Kidney tubule cell (primary cell): ENCODE measurements around the gene CBFA2T3.
A peak's percentile ranks its signal among the peaks of the same experiment; 100 is the strongest.
"Not testable (repeated sequence)": the region's sequence is repeated elsewhere in the genome, so short reads cannot be mapped to it uniquely, and the experiment has no call there.

Experiments used
- DNase-seq: peaks from one replicate; pipeline ENCODE4 v3.0.0-alpha.2; 2018; ENCODE audit warnings: low spot score

CBFA2T3 gene

GRCh38 chr16:89012622-89012995, 35.6 kb upstream of the CBFA2T3 start:
- no peak for DNase-seq

GRCh38 chr16:89011909-89012621, 35.1 kb upstream of the CBFA2T3 start:
- DNase-seq: no peak

GRCh38 chr16:89010210-89010925, 33.4 kb upstream of the CBFA2T3 start:
- no peak for DNase-seq

GRCh38 chr16:89009343-89010209, 32.6 kb upstream of the CBFA2T3 start:
- peak; percentile 11 for DNase-seq

GRCh38 chr16:89008796-89009195, 31.8 kb upstream of the CBFA2T3 start:
- DNase-seq: not testable (repeated sequence)

GRCh38 chr16:89007371-89008249, 30.6 kb upstream of the CBFA2T3 start:
- no peak for DNase-seq

- DNase-seq: no peak
Measured at GRCh38 chr16:89006036-89006752, 29.2 kb upstream of the CBFA2T3 start.

GRCh38 chr16:89005201-89006035, 28.4 kb upstream of the CBFA2T3 start:
- DNase-seq: no peak

- DNase-seq: no peak
Measured at GRCh38 chr16:89004209-89004831, 27.3 kb upstream of the CBFA2T3 start.

- no peak for DNase-seq
Measured at GRCh38 chr16:89003831-89004208, 26.8 kb upstream of the CBFA2T3 start.

- DNase-seq: no peak
Measured at GRCh38 chr16:89002851-89003830, 26.1 kb upstream of the CBFA2T3 start.

- not testable (repeated sequence) for DNase-seq
Measured at GRCh38 chr16:89002081-89002480, 25.1 kb upstream of the CBFA2T3 start.

GRCh38 chr16:89001117-89002027, 24.4 kb upstream of the CBFA2T3 start:
- no peak for DNase-seq

- no peak for DNase-seq
Measured at GRCh38 chr16:89000207-89000959, 23.4 kb upstream of the CBFA2T3 start.

- DNase-seq: no peak
Measured at GRCh38 chr16:88999457-89000206, 22.6 kb upstream of the CBFA2T3 start.
